Fibroblast of gingiva (primary cell): ENCODE results near the gene IGFLR1.
"Not testable (repeated sequence)": the region's sequence is repeated elsewhere in the genome, so short reads cannot be mapped to it uniquely, and the experiment has no call there.

Experiments
- DNase-seq: peaks from one replicate; pipeline ENCODE4 v3.0.0-alpha.2; 2011; ENCODE audit warnings: low read depth

Gene IGFLR1

GRCh38 chr19:35739275-35740107 is 2.8 kb downstream of the IGFLR1 start:
- no peak for DNase-seq

DNA sequence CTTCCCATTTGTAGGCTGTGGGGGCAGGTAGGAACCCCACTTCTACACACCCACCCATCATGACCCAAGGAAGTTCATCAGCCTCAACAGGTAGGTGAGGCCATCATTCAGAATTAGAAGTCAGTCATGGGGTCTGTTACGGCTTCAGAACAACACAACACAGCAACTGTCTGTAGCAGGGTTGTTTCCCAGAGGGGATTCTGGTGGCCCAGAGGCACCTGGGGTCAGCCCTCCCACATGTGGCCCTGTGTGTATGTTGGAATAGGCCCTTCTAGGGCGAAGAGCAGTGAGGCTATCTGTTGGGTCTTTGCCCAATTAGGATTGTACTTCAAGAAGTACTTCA is 3.4 kb downstream of the IGFLR1 start:
- DNase-seq = no peak

DNA sequence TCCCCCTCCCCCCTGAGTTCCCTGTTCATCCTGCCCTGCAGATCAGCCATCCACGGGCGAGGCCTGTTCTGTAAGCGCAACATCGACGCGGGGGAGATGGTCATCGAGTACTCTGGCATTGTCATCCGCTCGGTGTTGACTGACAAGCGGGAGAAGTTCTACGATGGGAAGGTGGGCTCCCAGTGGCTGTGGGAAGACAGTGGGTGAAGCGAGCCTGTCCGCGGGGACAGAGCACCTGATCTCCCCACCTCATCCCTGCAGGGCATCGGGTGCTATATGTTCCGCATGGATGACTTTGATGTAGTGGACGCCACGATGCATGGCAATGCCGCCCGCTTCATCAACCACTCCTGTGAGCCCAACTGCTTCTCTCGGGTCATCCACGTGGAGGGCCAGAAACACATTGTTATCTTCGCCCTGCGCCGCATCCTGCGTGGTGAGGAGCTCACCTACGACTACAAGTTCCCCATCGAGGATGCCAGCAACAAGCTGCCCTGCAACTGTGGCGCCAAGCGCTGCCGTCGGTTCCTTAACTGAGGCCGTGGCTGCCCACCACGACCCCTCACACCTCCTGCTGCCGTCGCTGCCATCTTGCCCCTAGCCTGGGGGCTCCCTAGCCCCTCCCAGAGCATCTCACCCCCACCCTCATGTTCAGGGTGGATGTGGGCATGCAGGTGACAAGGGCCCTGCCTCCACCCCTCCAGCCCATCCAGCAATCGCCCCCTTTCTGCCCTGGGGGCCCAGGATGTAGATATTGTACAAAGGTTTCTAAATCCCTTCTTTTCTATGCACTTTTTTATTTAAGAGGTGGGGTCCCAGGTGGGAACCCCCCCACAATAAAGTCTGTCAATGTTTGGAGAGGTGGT is 4.0 kb downstream of the IGFLR1 start:
- DNase-seq = no peak

- no peak for DNase-seq
Observed at GRCh38 chr19:35736913-35737886, 5.1 kb downstream of the IGFLR1 start.

- no peak for DNase-seq
Observed at GRCh38 chr19:35734889-35735288, 7.4 kb downstream of the IGFLR1 start.

DNA sequence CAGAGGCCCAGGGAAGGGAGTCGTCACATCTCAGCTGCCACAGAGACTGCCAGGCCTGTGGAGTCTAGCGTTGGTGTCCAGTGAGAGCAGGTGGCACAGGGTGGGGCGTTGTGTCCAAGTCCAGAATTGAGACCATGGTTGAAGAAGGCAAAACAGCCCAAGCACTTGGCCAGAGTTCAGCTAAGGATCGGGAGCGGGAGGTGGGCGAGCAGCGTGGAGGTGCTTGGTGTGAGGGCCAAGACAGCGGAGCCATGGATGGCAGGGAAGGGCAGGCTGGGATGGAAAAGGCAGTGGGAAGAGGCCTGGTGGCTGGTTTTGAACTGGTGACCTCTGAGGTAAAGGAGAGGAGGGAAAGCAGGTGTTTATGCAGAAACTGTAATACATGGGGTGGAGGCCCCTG is 8.0 kb downstream of the IGFLR1 start:
- DNase-seq = no peak

- no peak for DNase-seq
Observed at GRCh38 chr19:35733180-35734125, 8.8 kb downstream of the IGFLR1 start.

- DNase-seq = no peak
Observed at GRCh38 chr19:35732540-35733179, 9.6 kb downstream of the IGFLR1 start.

DNA sequence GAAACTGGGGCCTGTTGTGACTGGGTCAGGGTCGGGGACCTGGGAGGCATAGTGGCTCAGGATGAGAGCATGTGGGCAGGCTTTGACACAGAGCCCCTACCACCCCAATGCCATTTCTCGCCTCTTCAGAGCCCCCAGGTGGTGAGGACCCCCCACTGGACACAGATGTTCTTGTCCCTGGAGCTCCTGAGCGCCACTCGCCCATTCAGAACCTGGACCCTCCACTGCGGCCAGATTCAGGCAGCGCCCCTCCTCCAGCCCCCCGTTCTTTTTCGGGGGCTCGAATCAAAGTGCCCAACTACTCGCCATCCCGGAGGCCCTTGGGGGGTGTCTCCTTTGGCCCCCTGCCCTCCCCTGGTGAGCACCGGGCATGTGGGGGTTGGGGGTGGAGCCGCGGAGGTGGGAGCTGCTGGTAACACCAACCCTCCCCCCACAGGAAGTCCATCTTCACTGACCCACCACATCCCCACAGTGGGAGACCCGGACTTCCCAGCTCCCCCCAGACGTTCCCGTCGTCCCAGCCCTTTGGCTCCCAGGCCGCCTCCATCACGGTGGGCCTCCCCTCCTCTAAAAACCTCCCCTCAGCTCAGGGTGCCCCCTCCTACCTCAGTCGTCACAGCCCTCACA is 10.4 kb downstream of the IGFLR1 start:
- no peak for DNase-seq

- DNase-seq = no peak
Observed at GRCh38 chr19:35731353-35731752, 10.9 kb downstream of the IGFLR1 start.

DNA sequence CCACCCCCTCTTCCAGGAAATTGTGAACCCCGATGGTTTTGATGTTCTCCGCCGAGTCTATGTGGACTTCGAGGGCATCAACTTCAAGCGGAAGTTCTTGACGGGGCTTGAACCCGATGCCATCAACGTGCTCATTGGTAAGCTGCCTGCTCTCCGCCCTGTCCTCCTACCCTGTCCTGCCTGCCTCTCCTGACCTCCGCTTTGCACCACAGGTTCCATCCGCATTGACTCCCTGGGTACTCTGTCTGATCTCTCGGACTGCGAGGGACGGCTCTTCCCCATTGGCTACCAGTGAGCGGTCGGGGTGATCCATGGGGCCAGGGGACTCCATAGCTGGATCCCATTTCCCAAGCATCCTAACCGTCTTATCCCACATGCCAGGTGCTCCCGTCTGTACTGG is 11.9 kb downstream of the IGFLR1 start:
- DNase-seq = no peak

- DNase-seq = no peak
Observed at GRCh38 chr19:35729763-35730162, 12.5 kb downstream of the IGFLR1 start.

DNA sequence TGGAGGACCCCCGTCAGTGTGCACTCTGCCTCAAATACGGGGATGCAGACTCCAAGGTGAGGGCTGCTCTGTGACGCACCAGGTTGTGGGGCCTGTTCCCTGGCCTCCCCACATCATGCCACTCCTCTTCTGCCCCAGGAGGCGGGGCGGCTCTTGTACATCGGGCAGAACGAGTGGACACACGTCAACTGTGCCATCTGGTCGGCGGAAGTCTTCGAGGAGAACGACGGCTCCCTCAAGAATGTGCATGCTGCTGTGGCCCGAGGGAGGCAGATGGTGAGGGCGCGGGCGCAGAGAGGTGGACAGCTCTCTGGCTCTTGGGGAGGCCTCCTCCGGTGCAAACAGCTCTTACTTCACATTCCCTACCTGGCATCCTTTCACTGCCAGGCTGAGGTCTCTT is 13.2 kb downstream of the IGFLR1 start:
- DNase-seq = no peak

- no peak for DNase-seq
Observed at GRCh38 chr19:35727956-35728706, 14.1 kb downstream of the IGFLR1 start.

DNA sequence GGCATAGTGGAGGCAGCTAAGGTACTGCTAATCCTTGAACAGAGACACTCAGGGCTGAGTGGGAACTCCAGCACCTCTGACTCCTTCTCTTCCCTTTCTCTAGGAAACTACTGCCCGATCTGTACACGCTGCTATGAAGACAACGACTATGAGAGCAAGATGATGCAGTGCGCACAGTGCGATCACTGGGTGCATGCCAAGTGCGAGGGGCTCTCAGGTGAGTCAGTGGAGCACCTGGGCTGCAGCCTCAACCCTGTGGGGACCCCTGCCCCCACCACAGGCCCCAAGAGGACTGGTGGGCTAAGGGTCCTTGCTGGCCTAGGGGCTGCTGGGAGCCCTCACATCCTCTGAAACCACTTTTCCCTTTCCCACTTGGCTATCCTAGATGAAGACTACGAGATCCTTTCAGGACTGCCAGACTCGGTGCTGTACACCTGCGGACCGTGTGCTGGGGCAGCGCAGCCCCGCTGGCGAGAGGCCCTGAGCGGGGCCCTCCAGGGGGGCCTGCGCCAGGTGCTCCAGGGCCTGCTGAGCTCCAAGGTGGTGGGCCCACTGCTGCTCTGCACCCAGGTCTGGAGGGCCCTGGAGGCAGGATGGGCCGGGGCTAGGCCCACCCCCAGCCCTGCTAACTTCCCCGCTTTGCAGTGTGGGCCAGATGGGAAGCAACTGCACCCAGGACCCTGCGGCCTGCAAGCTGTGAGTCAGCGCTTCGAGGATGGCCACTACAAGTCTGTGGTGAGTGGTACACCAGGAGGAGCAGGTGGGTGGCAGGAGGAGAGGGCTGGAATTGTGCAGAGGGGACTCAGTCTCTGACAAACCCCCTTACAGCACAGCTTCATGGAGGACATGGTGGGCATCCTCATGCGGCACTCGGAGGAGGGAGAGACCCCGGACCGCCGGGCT is 14.9 kb downstream of the IGFLR1 start:
- no peak for DNase-seq

DNA sequence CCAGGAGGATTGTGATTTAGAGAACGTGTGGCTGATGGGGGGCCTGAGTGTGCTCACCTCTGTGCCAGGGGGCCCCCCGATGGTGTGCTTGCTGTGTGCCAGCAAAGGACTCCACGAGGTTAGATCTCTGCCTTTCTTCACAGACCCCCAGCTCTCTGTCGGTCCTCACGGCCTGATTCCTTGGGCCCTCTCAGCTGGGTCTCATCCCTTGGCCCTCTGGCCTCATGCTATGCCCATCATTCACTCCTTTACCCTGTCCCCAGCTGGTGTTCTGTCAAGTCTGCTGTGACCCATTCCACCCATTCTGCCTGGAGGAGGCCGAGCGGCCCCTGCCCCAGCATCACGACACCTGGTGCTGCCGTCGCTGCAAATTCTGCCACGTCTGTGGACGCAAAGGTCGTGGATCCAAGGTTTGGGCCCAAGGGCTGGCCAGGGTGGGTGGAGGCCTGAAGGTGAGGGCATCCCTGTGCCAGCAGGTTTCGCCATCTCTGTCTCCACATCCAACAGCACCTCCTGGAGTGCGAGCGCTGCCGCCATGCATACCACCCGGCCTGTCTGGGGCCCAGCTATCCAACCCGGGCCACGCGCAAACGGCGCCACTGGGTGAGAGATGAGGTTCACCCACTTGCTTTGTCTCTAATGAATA is 16.9 kb downstream of the IGFLR1 start:
- DNase-seq = no peak

- DNase-seq = no peak
Observed at GRCh38 chr19:35724560-35724959, 17.7 kb downstream of the IGFLR1 start.

DNA sequence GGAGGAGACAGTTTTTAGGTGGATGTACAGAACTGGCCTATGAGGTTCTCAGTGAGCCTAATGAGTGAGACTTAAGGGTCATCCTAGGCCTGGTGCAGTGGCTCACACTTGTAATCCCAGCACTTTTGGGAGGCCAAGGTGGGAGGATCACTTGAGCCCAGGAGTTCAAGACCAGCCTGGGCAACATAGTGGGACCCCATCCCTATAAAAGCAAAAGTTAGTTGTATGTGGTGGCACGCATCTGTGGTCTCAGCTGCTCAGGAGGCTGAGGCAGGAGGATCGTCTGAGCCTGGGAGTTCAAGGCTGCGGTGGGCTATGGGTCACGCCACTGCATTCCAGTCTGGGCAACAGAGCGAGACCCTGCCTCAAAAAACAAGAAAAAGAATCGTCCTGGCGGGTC is 18.1 kb downstream of the IGFLR1 start:
- DNase-seq = not testable (repeated sequence)
